Kidney capillary endothelial cell (primary cell): ENCODE measurements around the gene STAT4.
"Not testable (repeated sequence)": the region's sequence is repeated elsewhere in the genome, so short reads cannot be mapped to it uniquely, and the experiment has no call there.

Source experiments
- DNase-seq: peaks from one replicate; pipeline ENCODE4 v3.0.0-alpha.2; 2018; ENCODE audit warnings: low spot score

The STAT4 gene

GRCh38 chr2:191013932-191014652 lies 136.7 kb downstream of the STAT4 start, which contains the start of gene STAT1:
Gene STAT1 (minus strand): TSS chr2:191014171. CDS start chr2:191010003, 4,168 bp downstream.
- DNase-seq, result peak; percentile 90

GRCh38 chr2:191013682-191013931 lies 137.2 kb downstream of the STAT4 start:
- DNase-seq, result peak; percentile 51

- DNase-seq, result no peak
These were observed 137.7 kb downstream of the STAT4 start for GRCh38 chr2:191012845-191013681.

DNA sequence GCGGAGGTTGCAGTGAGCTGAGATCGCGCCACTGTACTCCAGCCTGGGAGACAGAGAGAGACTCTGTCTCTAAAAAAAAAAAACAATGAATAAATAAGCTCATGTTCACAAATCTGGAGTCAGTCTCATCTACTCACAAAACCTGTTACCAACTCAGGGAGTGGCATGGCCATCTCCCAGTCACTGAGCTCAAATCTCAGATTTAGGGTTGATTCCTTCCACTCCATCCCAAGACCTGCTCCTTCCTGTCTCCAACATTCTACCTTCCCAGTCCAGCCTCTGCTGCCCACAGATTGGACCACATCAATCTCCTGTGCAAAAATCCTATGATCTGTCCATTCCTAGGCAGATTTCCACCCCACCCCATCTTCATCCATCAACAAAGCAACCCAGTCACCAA lies 138.4 kb downstream of the STAT4 start:
- DNase-seq, result no peak

DNA sequence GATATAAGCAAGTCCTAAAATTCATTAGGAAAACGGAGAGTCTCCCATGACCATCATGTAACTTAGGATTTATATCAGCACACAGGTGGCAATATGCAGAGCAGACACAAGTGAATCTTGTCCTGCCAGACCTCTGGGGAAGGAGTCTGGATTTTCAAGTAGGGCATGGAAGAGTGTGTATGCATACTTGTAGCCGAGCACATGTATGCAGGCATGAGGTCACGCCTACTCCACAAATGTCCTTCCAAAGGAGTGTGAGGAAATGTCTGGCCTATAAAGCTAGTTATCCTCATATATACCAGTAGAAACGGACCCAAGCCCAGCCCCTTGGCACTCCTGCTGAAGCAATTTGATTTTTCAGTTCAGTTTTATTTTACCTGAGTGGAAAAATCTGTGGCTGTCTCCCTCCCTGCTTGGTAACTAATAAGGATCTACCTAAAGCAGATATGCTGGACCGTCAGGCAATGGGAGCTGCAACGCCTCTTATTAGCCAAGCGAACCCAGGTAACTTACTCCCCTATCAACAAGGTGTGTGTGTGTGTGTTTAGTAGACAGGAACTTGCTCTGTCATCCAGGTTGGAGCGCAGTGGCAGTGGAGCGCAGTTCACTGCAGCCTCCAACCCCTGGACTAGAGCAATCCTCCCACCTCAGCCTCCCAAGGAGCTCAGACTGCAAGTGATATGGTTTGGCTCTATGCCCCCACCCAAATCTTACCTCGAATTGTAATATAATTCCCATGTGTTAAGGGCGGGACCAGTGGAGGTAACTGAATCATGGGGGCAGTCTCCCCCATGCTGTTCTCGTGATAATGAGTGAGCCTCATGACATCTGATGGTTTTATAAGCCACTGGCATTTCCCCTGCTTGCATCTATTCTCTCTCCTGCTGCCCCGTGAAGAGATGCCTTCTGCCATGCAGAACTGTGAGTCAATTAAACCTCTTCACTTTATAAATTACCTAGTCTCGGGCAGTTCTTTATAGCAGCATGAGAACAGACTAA lies 139.6 kb downstream of the STAT4 start:
- DNase-seq, result no peak

GRCh38 chr2:191009541-191010374 lies 141.0 kb downstream of the STAT4 start:
- no peak for DNase-seq

- no peak for DNase-seq
These were observed 142.5 kb downstream of the STAT4 start for GRCh38 chr2:191008286-191008685.

GRCh38 chr2:191006997-191007783 lies 143.6 kb downstream of the STAT4 start:
- no peak for DNase-seq

GRCh38 chr2:191006297-191006696 lies 144.5 kb downstream of the STAT4 start:
- no peak for DNase-seq

DNA sequence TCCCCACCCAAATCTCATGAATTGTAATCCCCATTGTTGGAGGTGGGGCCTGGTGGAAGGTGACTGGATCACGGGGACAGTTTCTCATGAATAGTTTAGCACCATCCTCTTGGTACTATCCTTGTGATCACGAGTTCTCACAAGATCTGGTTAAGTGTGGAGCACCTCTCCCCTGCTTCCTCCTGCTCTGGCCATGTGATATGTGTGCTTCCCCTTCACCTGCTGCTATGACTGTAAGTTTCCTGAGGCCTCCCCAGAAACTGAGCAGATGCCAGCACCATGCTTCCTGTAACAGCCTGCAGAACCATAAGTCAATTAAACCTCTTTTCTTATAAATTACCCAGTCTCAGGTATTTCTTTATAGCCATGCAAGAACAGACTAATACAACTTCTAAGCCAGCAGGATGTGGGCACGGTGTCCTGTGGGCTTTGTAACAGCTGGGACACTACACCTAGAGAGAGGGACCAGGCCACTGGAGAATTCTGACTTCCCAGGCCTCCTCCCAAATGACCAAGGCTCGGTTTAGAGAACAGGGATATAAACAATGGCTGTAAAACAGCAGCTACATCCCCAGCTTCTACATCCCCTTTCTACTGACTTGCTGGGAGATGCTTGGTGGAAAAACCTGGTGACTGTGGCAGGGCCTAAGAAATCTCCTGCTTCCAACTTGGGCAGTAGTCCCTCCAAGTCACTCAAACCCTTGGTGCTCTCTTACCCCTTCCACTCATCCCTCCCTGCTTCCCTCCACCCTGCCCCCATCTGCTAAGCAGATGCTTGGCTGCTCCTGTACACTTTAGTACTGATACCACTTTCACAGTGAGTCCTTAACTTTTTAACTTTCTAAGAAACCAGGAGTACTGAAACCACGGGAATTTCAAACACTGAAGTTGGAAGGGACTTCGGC lies 147.1 kb downstream of the STAT4 start:
- DNase-seq, result no peak

DNA sequence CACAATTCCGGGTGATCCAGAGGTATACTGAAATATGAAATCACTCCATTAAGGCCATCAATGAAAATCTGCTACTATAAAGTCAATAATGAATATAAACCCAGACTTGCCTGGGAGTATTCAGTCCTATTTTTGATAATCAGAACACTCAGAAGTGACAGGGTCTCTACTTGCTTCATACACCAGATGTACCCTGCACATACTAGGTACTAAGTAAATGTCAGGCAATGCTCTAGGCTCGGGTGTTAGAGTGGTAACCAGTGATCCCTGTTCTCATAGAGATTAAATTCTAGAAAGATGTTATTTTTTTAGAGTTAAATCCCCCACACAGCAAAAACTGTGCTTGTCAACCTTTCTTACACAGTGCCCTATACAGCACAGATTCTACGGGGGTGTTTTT lies 149.2 kb downstream of the STAT4 start:
- no peak for DNase-seq

- DNase-seq, result no peak
These were observed 149.8 kb downstream of the STAT4 start for GRCh38 chr2:191001032-191001431.

- no peak for DNase-seq
These were observed 150.7 kb downstream of the STAT4 start for GRCh38 chr2:190999949-191000665.

DNA sequence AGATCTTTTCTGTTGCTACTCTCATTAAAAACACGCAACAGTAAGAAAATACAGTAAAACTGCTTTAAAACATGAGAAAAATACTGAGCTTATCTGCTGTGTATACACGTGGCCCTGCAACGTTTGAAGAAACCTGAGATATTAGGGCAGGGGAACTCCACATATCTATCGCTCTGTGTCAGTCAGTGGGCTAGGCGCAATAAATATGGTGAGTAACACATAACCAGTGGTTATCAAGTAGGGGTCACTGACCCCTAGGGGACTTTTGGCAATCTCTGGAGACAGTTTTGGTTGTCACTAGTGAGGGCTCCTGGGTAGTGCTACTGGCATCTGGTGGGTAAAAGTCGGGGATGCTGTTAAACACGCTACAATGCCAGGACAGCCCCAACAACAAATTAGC lies 151.7 kb downstream of the STAT4 start:
- no peak for DNase-seq

DNA sequence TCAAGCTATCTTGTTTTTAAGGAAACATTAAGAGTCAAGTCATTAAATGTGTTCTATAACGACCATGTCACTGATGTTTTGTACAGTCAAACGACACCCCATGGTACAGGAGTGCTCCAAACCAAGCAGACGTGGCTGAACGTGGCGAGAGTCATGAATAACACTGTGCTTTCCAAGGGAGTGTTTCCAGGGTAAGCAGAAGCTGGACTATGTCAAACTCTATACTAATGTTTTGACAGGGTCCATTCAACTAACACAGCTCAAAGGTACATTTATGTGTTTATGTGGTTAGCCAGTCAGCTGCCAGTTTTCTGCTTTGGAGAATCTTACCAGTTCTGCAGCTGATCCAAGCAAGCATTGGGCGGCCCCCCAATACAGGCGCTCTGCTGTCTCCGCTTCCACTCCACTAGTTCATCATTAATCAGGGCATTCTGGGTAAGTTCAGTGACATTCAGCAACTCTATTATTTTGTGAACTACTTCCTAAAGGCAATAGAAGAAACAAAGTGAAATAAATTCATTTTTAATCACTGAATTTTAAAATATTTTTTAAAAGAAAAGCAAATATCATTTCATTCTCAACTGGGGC lies 153.2 kb downstream of the STAT4 start:
- DNase-seq, result no peak

GRCh38 chr2:190996947-190997346 lies 153.8 kb downstream of the STAT4 start:
- no peak for DNase-seq

DNA sequence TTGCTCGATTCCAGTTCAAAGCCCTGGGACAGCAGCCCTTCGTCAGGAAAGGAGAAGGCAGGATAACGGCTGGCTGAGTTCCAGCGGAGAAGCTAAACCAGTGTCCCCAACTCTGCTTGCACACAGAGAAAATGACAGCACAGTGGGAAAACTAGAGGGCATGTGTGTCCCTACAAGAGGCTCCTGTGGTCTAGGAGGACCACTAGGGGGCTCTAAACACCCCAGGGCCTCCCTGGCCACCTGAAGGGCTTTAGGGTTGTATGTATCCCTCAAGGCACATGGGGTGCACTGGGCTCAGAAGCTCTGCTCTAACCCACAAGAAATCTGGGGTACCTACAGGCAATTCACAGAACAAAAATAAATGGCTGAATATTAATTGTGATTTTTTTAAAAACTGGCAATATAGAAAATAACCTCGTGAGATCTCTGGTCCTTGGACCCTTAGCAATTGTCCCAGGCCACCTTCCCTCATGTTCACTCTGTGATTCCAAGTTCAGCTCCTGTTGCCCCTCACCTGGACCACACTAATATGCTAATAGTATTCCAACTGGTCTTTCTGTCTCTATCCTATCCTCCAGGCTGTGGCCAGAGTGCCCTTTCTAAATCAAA lies 154.4 kb downstream of the STAT4 start:
- DNase-seq, result peak; percentile 26

DNA sequence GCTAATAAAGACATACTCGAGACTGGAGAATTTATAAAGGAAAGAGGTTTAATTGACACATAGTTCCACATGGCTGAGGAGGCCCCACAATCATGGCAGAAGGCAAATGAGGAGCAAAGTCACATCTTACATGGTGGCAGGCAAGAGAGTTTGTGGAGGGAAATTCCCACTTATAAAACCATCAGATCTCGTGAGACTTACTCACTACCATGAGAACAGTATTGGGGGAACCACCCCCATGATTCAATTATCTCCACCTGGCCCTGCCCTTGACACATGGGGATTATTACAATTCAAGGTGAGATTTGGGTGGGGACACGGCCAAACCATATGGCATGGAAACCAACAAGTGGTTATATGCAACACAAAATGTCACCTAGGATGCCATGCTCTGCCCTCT lies 155.5 kb downstream of the STAT4 start:
- not testable (repeated sequence) for DNase-seq
